A549 treated with RU486 at 1 μM for 4 hours (cell line): ENCODE results near the gene SLC2A5. TPM values are rescaled to one million over a fixed set of nuclear protein-coding genes. Genes with fewer than 3 reads are reported as not detected.

Experiments
- total RNA-seq: library from RNA; stranded (reverse); fragments of 200-300 nt; extraction: Qiagen RNA extraction; gene quantifications from 5 replicates; pipeline ENCODE4 v1.2.3, GENCODE V29; 2022; ENCODE audit warnings: low read depth

SLC2A5 gene
- 0.06 to 0.31 TPM (median 0.09 TPM) in 5 replicates for total RNA-seq

GRCh38 chr1:9069326-9070100 is at the start of gene SLC2A5:
SLC2A5 (minus strand) TSS chr1:9069635; CDS start chr1:9069536, 99 bp downstream.

Other genes with a start within 250 kb of the SLC2A5 start
- 2,818 to 3,046 TPM (median 2,853 TPM) in 5 replicates for gene ENO1, start 190.9 kb downstream of the SLC2A5 start, total RNA-seq
- not detected in 5 replicates for gene CA6, start 123.8 kb downstream of the SLC2A5 start, total RNA-seq
- gene SLC2A7, start 43.2 kb downstream of the SLC2A5 start, total RNA-seq: not detected in 5 replicates
- gene GPR157, start 59.5 kb upstream of the SLC2A5 start, total RNA-seq: 3.4 to 7.2 TPM (median 5.0 TPM) in 5 replicates
- 3.8 to 6.8 TPM (median 5.7 TPM) in 5 replicates for gene H6PD, start 165.1 kb upstream of the SLC2A5 start, total RNA-seq
- gene SPSB1, start 223.3 kb upstream of the SLC2A5 start, total RNA-seq: 23.6 to 30.6 TPM (median 26.3 TPM) in 5 replicates